Hematopoietic multipotent progenitor cell treated with erythropoietin and hydrocortisone succinate and interleukin-3 and kit ligand, for 6 days (in vitro differentiated cells): ENCODE data around the gene RHBG.

Experiments
- DNase-seq: peaks from one replicate; pipeline ENCODE4 v3.0.0-alpha.2; 2015

The RHBG gene

GRCh38 chr1:156428746-156429288 is 59.8 kb downstream of the RHBG start:
- no peak for DNase-seq

GRCh38 chr1:156429313-156430060 is 60.5 kb downstream of the RHBG start:
- DNase-seq = no peak

GRCh38 chr1:156430303-156430702 is 61.3 kb downstream of the RHBG start:
- DNase-seq = no peak

- DNase-seq = no peak
Measured at GRCh38 chr1:156430866-156431265, 61.9 kb downstream of the RHBG start.

GRCh38 chr1:156431366-156431765 is 62.4 kb downstream of the RHBG start:
- DNase-seq = no peak

- DNase-seq = no peak
Measured at GRCh38 chr1:156431769-156432668, 63.0 kb downstream of the RHBG start.

- DNase-seq = no peak
Measured at GRCh38 chr1:156432669-156433018, 63.6 kb downstream of the RHBG start.

GRCh38 chr1:156433032-156433431 is 64.0 kb downstream of the RHBG start:
- no peak for DNase-seq

- no peak for DNase-seq
Measured at GRCh38 chr1:156433602-156434001, 64.6 kb downstream of the RHBG start.
